K562 (cell line): Measurements from ENCODE around the gene ZNF140. TPM values are rescaled to one million over a fixed set of nuclear protein-coding genes. Genes with fewer than 3 reads are reported as not detected.

Experiments
- JUN ChIP-seq, 2 experiments: sonication (generic) in 1 of 2; formaldehyde crosslinking in 1 of 2; IDR thresholded peaks; 2 replicates each; pipeline versions ENCODE4 v1.6.1 to v1.8.0; 2012 to 2022; ENCODE audit warnings: borderline replicate concordance in 2 of 2, mild to moderate bottlenecking in 2 of 2, improper control_type of control experiment in 1 of 2, low read depth in 1 of 2, low read length in 1 of 2, missing genetic modification reagents in 1 of 2
- LEF1 ChIP-seq: fragments of 450-650 bp; IDR thresholded peaks from 2 replicates; pipeline ENCODE4 v1.6.1; 2016; ENCODE audit warnings: mild to moderate bottlenecking
- MAFK ChIP-seq: IDR thresholded peaks from 2 replicates; pipeline ENCODE4 v1.6.1; 2011; ENCODE audit warnings: low read length, improper control_type of control experiment
- NFATC3 ChIP-seq: fragments of 450-650 bp; IDR thresholded peaks from 2 replicates; pipeline ENCODE4 v1.6.1; 2017; ENCODE audit warnings: mild to moderate bottlenecking
- NR2C2 ChIP-seq, 2 experiments: fragments of 200-800 bp in 1 of 2; sonication (Bioruptor generic) in 1 of 2; sonication (generic) in 1 of 2; formaldehyde crosslinking in 1 of 2; IDR thresholded peaks; 2 replicates each; pipeline versions ENCODE4 v1.6.1 to v1.8.0; 2016 to 2022; ENCODE audit warnings: mild to moderate bottlenecking in 1 of 2, missing compliant biosample characterization in 1 of 2, missing genetic modification characterization in 1 of 2, missing genetic modification reagents in 1 of 2
- OTX1 ChIP-seq: fragments of 450-650 bp; formaldehyde crosslinking; IDR thresholded peaks from 2 replicates; pipeline ENCODE4 v1.4.0; 2022; ENCODE audit warnings: mild to moderate bottlenecking
- POLR2G ChIP-seq: fragments of 200-400 bp; formaldehyde crosslinking; IDR thresholded peaks from 2 replicates; pipeline ENCODE4 v1.6.1; 2017; ENCODE audit warnings: low read depth, mild to moderate bottlenecking, antibody characterized with exemption, low read length, moderate library complexity
- POLR2H ChIP-seq: IDR thresholded peaks from 2 replicates; pipeline ENCODE4 v1.6.1; 2016; ENCODE audit warnings: missing genetic modification characterization, low read depth, mild to moderate bottlenecking, control low read depth, missing compliant biosample characterization, moderate library complexity
- SETDB1 ChIP-seq: IDR thresholded peaks from one replicate; pipeline ENCODE4 v1.6.1; 2012; ENCODE audit warnings: low read length, control low read depth, inconsistent platforms
- SRSF1 ChIP-seq: fragments of 200-400 bp; formaldehyde crosslinking; IDR thresholded peaks from 2 replicates; pipeline ENCODE4 v1.6.1; 2017; ENCODE audit warnings: mild to moderate bottlenecking, low read depth, low read length, moderate library complexity
- SUPT5H ChIP-seq: fragments of 450-650 bp; IDR thresholded peaks from 2 replicates; pipeline ENCODE4 v1.6.1; 2016
- XRCC3 ChIP-seq: fragments of 450-650 bp; IDR thresholded peaks from 2 replicates; pipeline ENCODE4 v1.6.1; 2017; ENCODE audit warnings: mild to moderate bottlenecking, moderate library complexity
- ZNF175 ChIP-seq: fragments of 200-800 bp; sonication (Bioruptor generic); IDR thresholded peaks from 2 replicates; pipeline ENCODE4 v1.6.1; 2016; ENCODE audit warnings: low read depth, mild to moderate bottlenecking, missing genetic modification characterization, missing compliant biosample characterization
- ZNF3 ChIP-seq: fragments of 250-450 bp; sonication (Bioruptor Pico); IDR thresholded peaks from 2 replicates; pipeline ENCODE4 v1.5.0; 2021; ENCODE audit warnings: mild to moderate bottlenecking, moderate library complexity
- ZNF445 ChIP-seq: fragments of 250-450 bp; sonication (Bioruptor Pico); IDR thresholded peaks from 2 replicates; pipeline ENCODE4 v1.4.0; 2020; ENCODE audit warnings: low read depth, mild to moderate bottlenecking, moderate library complexity
- ZNF551 ChIP-seq: fragments of 250-450 bp; sonication (Bioruptor Pico); IDR thresholded peaks from 2 replicates; pipeline ENCODE4 v1.5.0; 2021; ENCODE audit warnings: mild to moderate bottlenecking, moderate library complexity
- ZNF561 ChIP-seq: fragments of 450-650 bp; formaldehyde crosslinking; conservative IDR thresholded peaks from 2 replicates; pipeline ENCODE4 v1.4.0; 2020; ENCODE audit warnings: mild to moderate bottlenecking, moderate library complexity
- polyA plus RNA-seq, 8 experiments: library from polyadenylated mRNA; depleted of rRNA in 4 of 8; stranded (reverse) in 5 of 8; unstranded in 3 of 8; fragments of >200 nt; fragmentation: Nextera tagmentation in 2 of 8; fragmentation: Illumina TruSeq in 1 of 8; extraction: Ambion mirVana in 2 of 8; extraction: Trizol in 1 of 8; gene quantifications; 2 replicates each; pipeline versions ENCODE4 v1.2.1 to v1.2.3, GENCODE V29; 2011 to 2014; ENCODE audit warnings: inconsistent platforms in 1 of 8, missing spikeins in 1 of 8
- total RNA-seq, 7 experiments: library from RNA; depleted of rRNA in 6 of 7; stranded (reverse); fragments of >200 nt in 6 of 7; fragmentation: Illumina TruSeq in 2 of 7; extraction: Trizol in 2 of 7; gene quantifications; 2 replicates each; pipeline versions ENCODE4 v1.2.1 to v1.2.3, GENCODE V29; 2011 to 2021; ENCODE audit warnings: low replicate concordance in 1 of 7
- TF ChIP-seq, protein P1 (sequence below): sonication (generic); formaldehyde crosslinking; IDR thresholded peaks from 2 replicates; pipeline ENCODE4 v1.8.1; 2022; ENCODE audit warnings: missing genetic modification reagents
- TF ChIP-seq, protein P2 (sequence below): fragments of 200-800 bp; sonication (Bioruptor generic); IDR thresholded peaks from 2 replicates; pipeline ENCODE4 v1.6.1; 2017; ENCODE audit warnings: missing genetic modification characterization, missing compliant biosample characterization
- TF ChIP-seq, protein P3 (sequence below), 3 experiments: fragments of 200-800 bp in 1 of 3; fragments of 250-450 bp in 1 of 3; fragments of 450-650 bp in 1 of 3; sonication (Bioruptor Pico) in 1 of 3; sonication (Bioruptor generic) in 1 of 3; formaldehyde crosslinking in 1 of 3; IDR thresholded peaks; 2 replicates each; pipeline versions ENCODE4 v1.6.1 to v1.8.0; 2016 to 2022; ENCODE audit warnings: mild to moderate bottlenecking in 2 of 3, missing genetic modification characterization in 2 of 3, missing compliant biosample characterization in 1 of 3, moderate library complexity in 1 of 3
- TF ChIP-seq, protein P4 (sequence below): fragments of 250-450 bp; sonication (Bioruptor Pico); IDR thresholded peaks from 2 replicates; pipeline ENCODE4 v1.9.0; 2021; ENCODE audit warnings: mild to moderate bottlenecking

The ZNF140 gene
- total and polyA plus RNA-seq, 9 of the 15 experiments (the other 6 are each of a cell fraction or from before 2014, with no cell fraction given), result 1.6 to 10.9 (median 5.3) TPM

DNA sequence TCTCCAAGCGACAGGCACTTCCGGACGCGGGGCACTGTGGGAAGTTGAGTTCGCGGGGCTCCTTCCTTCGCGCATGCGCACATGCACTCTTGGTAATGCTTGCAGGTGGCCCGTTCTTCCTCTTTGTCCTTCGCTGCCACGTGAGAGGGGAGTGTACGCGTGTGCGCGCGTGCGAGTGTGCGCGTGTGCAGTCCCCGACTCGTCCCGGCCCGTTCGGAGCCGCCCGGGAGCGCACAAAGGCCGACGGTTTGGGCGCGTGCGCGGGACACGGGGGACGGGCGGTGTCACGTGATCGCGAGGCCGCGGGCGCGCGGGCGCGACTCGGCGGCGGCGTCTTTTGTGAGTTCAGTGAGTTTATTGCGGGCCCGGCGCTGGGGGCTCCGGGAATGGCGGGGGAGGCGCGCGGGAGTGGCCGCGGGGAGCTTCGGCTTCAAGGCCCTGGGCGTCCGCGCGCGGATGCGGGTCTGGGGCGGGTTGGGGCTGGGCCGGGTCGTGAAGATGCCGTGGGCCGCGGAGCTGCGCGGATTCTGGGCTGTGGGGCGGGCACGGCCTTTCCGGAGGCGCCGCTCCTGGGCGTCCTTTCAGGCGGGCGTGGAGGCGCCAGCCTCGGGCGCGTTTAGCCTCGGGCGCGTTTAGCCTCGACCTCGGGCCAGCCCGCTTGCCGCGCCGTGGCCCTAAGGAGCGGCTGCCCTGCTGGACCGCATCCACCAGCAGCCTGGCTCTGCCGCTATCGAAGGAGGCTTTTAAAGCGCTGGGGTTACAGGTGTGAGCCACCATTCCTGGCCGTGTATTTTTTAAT lies 43.3 kb upstream of the ZNF140 start, which contains the start of gene ZNF84 (continued):
- TF ChIP-seq, protein P1, sequence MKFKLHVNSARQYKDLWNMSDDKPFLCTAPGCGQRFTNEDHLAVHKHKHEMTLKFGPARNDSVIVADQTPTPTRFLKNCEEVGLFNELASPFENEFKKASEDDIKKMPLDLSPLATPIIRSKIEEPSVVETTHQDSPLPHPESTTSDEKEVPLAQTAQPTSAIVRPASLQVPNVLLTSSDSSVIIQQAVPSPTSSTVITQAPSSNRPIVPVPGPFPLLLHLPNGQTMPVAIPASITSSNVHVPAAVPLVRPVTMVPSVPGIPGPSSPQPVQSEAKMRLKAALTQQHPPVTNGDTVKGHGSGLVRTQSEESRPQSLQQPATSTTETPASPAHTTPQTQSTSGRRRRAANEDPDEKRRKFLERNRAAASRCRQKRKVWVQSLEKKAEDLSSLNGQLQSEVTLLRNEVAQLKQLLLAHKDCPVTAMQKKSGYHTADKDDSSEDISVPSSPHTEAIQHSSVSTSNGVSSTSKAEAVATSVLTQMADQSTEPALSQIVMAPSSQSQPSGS, result no peak
- TF ChIP-seq ZNF445 (no peak), JUN (IDR thresholded peaks at IDR 0.05; ENCODE audit: borderline replicate concordance, low read depth, low read length) (peak; percentile 4; the same call in 1 of the 2 replicates), JUN (CRISPR knock-in tag; IDR thresholded peaks at IDR 0.05; ENCODE audit: borderline replicate concordance) (no peak), SETDB1 (no peak), SUPT5H (peak; percentile 72), NR2C2 (CRISPR knock-in tag; IDR thresholded peaks at IDR 0.05) (peak; percentile 60), NR2C2 (tag; IDR thresholded peaks at IDR 0.05) (peak; percentile 49; the same call in 1 of the 2 replicates), ZNF3 (no peak), LEF1 (no peak), ZNF551 (CRISPR knock-in tag) (no peak), MAFK (no peak), NFATC3 (no peak), POLR2H (tag) (peak; percentile 72; the same call in 1 of the 2 replicates), OTX1 (CRISPR knock-in tag) (no peak), XRCC3 (no peak), POLR2G (peak; percentile 97), ZNF561 (CRISPR knock-in tag) (no peak), SRSF1 (peak; percentile 85; the same call in 1 of the 2 replicates), ZNF175 (CRISPR knock-in tag) (peak; percentile 64; the same call in 1 of the 2 replicates)
- TF ChIP-seq, protein P2, sequence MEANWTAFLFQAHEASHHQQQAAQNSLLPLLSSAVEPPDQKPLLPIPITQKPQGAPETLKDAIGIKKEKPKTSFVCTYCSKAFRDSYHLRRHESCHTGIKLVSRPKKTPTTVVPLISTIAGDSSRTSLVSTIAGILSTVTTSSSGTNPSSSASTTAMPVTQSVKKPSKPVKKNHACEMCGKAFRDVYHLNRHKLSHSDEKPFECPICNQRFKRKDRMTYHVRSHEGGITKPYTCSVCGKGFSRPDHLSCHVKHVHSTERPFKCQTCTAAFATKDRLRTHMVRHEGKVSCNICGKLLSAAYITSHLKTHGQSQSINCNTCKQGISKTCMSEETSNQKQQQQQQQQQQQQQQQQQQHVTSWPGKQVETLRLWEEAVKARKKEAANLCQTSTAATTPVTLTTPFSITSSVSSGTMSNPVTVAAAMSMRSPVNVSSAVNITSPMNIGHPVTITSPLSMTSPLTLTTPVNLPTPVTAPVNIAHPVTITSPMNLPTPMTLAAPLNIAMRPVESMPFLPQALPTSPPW, result peak; percentile 81
- TF ChIP-seq, protein P3, sequence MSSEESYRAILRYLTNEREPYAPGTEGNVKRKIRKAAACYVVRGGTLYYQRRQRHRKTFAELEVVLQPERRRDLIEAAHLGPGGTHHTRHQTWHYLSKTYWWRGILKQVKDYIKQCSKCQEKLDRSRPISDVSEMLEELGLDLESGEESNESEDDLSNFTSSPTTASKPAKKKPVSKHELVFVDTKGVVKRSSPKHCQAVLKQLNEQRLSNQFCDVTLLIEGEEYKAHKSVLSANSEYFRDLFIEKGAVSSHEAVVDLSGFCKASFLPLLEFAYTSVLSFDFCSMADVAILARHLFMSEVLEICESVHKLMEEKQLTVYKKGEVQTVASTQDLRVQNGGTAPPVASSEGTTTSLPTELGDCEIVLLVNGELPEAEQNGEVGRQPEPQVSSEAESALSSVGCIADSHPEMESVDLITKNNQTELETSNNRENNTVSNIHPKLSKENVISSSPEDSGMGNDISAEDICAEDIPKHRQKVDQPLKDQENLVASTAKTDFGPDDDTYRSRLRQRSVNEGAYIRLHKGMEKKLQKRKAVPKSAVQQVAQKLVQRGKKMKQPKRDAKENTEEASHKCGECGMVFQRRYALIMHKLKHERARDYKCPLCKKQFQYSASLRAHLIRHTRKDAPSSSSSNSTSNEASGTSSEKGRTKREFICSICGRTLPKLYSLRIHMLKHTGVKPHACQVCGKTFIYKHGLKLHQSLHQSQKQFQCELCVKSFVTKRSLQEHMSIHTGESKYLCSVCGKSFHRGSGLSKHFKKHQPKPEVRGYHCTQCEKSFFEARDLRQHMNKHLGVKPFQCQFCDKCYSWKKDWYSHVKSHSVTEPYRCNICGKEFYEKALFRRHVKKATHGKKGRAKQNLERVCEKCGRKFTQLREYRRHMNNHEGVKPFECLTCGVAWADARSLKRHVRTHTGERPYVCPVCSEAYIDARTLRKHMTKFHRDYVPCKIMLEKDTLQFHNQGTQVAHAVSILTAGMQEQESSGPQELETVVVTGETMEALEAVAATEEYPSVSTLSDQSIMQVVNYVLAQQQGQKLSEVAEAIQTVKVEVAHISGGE (CRISPR knock-in tag; IDR thresholded peaks at IDR 0.05), result peak in 1 of 3 experiments; percentile 85; a peak in 2 of 6 replicates
- TF ChIP-seq, protein P4, sequence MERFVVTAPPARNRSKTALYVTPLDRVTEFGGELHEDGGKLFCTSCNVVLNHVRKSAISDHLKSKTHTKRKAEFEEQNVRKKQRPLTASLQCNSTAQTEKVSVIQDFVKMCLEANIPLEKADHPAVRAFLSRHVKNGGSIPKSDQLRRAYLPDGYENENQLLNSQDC (CRISPR knock-in tag), result no peak
